Spleen (tissue), 11 donors: ENCODE results near the gene WDFY2. TPM values are rescaled to one million over a fixed set of nuclear protein-coding genes. Genes with fewer than 3 reads are reported as not detected.

ENCODE experiments used
- DNase-seq: peaks from one replicate; pipeline ENCODE4 v3.0.0-alpha.2; 2020
- H3K27ac ChIP-seq, 8 donors: fragments of 200-600 bp; sonication (generic) in 7 of 8; 1 replicate in 4 of 8; 2 replicates in 4 of 8; pipeline versions ENCODE4 v1.5.0 to v1.8.0; 2016 to 2021; ENCODE audit warnings: inconsistent platforms in 4 of 8, mild to moderate bottlenecking in 4 of 8, moderate library complexity in 1 of 8
- H3K27me3 ChIP-seq, 7 donors: fragments of 200-600 bp; sonication (generic) in 6 of 7; replicated peaks in 1 of 7; 1 replicate in 4 of 7; 2 replicates in 3 of 7; pipeline versions ENCODE4 v1.5.0 to v1.8.0; 2016 to 2021; ENCODE audit warnings: inconsistent platforms in 3 of 7, mild to moderate bottlenecking in 1 of 7
- H3K36me3 ChIP-seq, 6 donors: fragments of 200-600 bp; sonication (generic) in 5 of 6; 1 replicate in 4 of 6; 2 replicates in 2 of 6; pipeline versions ENCODE4 v1.5.0 to v1.8.0; 2016 to 2021; ENCODE audit warnings: inconsistent platforms in 2 of 6
- H3K4me1 ChIP-seq, 6 donors: fragments of 200-600 bp; sonication (generic) in 5 of 6; 1 replicate in 3 of 6; 2 replicates in 3 of 6; pipeline versions ENCODE4 v1.5.0 to v1.8.0; 2016 to 2021; ENCODE audit warnings: inconsistent platforms in 3 of 6
- H3K4me3 ChIP-seq, 8 donors: fragments of 200-600 bp; sonication (generic) in 7 of 8; 1 replicate in 4 of 8; 2 replicates in 4 of 8; pipeline versions ENCODE4 v1.5.0 to v1.8.0; 2016 to 2021; ENCODE audit warnings: inconsistent platforms in 4 of 8, mild to moderate bottlenecking in 4 of 8, moderate library complexity in 2 of 8
- H3K9me3 ChIP-seq, 8 donors: fragments of 200-600 bp; sonication (generic) in 7 of 8; 1 replicate in 4 of 8; 2 replicates in 4 of 8; pipeline versions ENCODE4 v1.5.0 to v1.8.0; 2016 to 2021; ENCODE audit warnings: inconsistent platforms in 4 of 8
- CTCF ChIP-seq, 11 experiments: fragments of 200-600 bp in 7 of 11; fragments of 450-650 bp in 4 of 11; sonication (generic) in 4 of 11; IDR thresholded peaks in 8 of 11; conservative IDR thresholded peaks in 3 of 11; 1 replicate in 7 of 11; 2 replicates in 4 of 11; pipeline versions ENCODE4 v1.4.0 to v1.8.0; 2016 to 2021; ENCODE audit warnings: antibody characterized with exemption in 11 of 11, inconsistent platforms in 4 of 11, mild to moderate bottlenecking in 1 of 11
- POLR2A ChIP-seq, 3 donors: fragments of 450-650 bp; IDR thresholded peaks; one replicate each; pipeline ENCODE4 v1.5.1; 2017; ENCODE audit warnings: antibody characterized with exemption in 3 of 3, mild to moderate bottlenecking in 1 of 3
- POLR2AphosphoS5 ChIP-seq, 3 donors: sonication (generic); formaldehyde crosslinking; IDR thresholded peaks; one replicate each; pipeline ENCODE4 v1.5.1; 2017; ENCODE audit warnings: antibody characterized with exemption in 3 of 3
- WGBS, 5 donors: extraction: QIAGEN DNeasy Blood & Tissue Kit in 3 of 5; methylation state at CpG; one replicate each; pipeline versions ENCODE4 v1.1.5 to v1.1.7; 2013 to 2018; 5-methylcytosine and 5-hydroxymethylcytosine counted together
- intact Hi-C: fragments of 100-400 bp; cut with DNase I; formaldehyde crosslinking; loops from one replicate; pipeline ENCODE4 v1.15.0; 2023; ENCODE audit warnings: low total_unique reads
- polyA plus RNA-seq, 3 donors: library from polyadenylated mRNA; stranded (reverse); fragments of 200-250 nt; gene quantifications; one replicate each; pipeline ENCODE4 v1.2.1, GENCODE V29; 2013
- total RNA-seq, 7 donors: library from RNA; depleted of rRNA in 3 of 7; stranded (reverse); fragments of >200 nt in 3 of 7; fragmentation: NEBNext Ultra II Directional in 4 of 7; extraction: Animal tissue kit (Norgen Biotek cat#: 25700) in 4 of 7; gene quantifications; one replicate each; pipeline versions ENCODE4 v1.1.0 to v1.2.1, GENCODE V29; 2016 to 2021
- donor health status: healthy with polysubstance abuse.
- donor health status: DM: no; HTN: no; CAD: no; lungs with moderate emphysema.
- donor health status: DM: no; HTN: no; CAD: no.
- donor health status: Bipolar disorder and iron deficiency.
- donor health status: healthy.
- donor health status: DM: no; HTN: no; CAD: no.
- donor health status: DM: yes; HTN: yes; CAD: no.

WDFY2 gene
- total and polyA plus RNA-seq, 10 donors = 3.0 to 32.2 (median 24.9) TPM

GRCh38 chr13:51715613-51716012 is 131.4 kb downstream of the WDFY2 start:
- H3K9me3 ChIP-seq = no peaks in the 10 kb centered on the region
- no peak overlapping the region for H3K4me3 ChIP-seq
- intact Hi-C loops = no loop called here
- TF ChIP-seq POLR2A (IDR thresholded peaks at IDR 0.05) = no peak
- TF ChIP-seq POLR2AphosphoS5 (IDR thresholded peaks at IDR 0.05) = no peak
- TF ChIP-seq CTCF (IDR thresholded peaks at IDR 0.05 in 8 of 11, conservative IDR thresholded peaks at IDR 0.05 in 3 of 11) = no peak
- 91 to 98% (median 96%) methylated on average over 3 of the region's 3 CpGs for WGBS, 5 donors
- peaks cover 0 to 8% (median 0%) of the 10 kb centered on the region in 6 donors for H3K4me1 ChIP-seq
- H3K27me3 ChIP-seq = no peaks in the 10 kb centered on the region
- H3K36me3 ChIP-seq = peaks cover 0 to 17% (median 0%) of the 10 kb centered on the region in 6 donors
- no peak overlapping the region for H3K27ac ChIP-seq
- no peak for DNase-seq

GRCh38 chr13:51717786-51718398 is 133.6 kb downstream of the WDFY2 start:
- DNase-seq = no peak
- Histone ChIP-seq H3K4me1 (peaks cover 0 to 11% (median 0%) of the 10 kb centered on the region in 6 donors), H3K27me3 (no peaks in the 10 kb centered on the region), H3K27ac (no peak overlapping the region), H3K4me3 (no peak overlapping the region), H3K36me3 (peaks cover 0 to 29% (median 0%) of the 10 kb centered on the region in 6 donors), H3K9me3 (no peaks in the 10 kb centered on the region)
- intact Hi-C loops = no loop called here
- WGBS, 5 donors = 90 to 100% (median 93%) methylated on average over 1 of the region's 1 CpG
- TF ChIP-seq POLR2AphosphoS5 (IDR thresholded peaks at IDR 0.05) (no peak), CTCF (IDR thresholded peaks at IDR 0.05 in 8 of 11, conservative IDR thresholded peaks at IDR 0.05 in 3 of 11) (no peak), POLR2A (IDR thresholded peaks at IDR 0.05) (no peak)

GRCh38 chr13:51719394-51719793 is 135.1 kb downstream of the WDFY2 start:
- Histone ChIP-seq H3K27ac (no peak overlapping the region), H3K27me3 (no peaks in the 10 kb centered on the region), H3K4me1 (peaks cover 0 to 8% (median 0%) of the 10 kb centered on the region in 6 donors), H3K9me3 (no peaks in the 10 kb centered on the region), H3K36me3 (peaks cover 0 to 29% (median 0%) of the 10 kb centered on the region in 6 donors), H3K4me3 (no peak overlapping the region)
- DNase-seq = no peak
- TF ChIP-seq POLR2A (IDR thresholded peaks at IDR 0.05) (no peak), POLR2AphosphoS5 (IDR thresholded peaks at IDR 0.05) (no peak), CTCF (IDR thresholded peaks at IDR 0.05 in 8 of 11, conservative IDR thresholded peaks at IDR 0.05 in 3 of 11) (no peak)
- intact Hi-C loops = no loop called here
- 85 to 100% (median 97%) methylated on average over 1 of the region's 1 CpG for WGBS, 5 donors

GRCh38 chr13:51721496-51721895 is 137.2 kb downstream of the WDFY2 start:
- no peak for TF ChIP-seq POLR2AphosphoS5 (IDR thresholded peaks at IDR 0.05)
- no peak for TF ChIP-seq CTCF (IDR thresholded peaks at IDR 0.05 in 8 of 11, conservative IDR thresholded peaks at IDR 0.05 in 3 of 11)
- TF ChIP-seq POLR2A (IDR thresholded peaks at IDR 0.05) = no peak
- Histone ChIP-seq H3K9me3 (no peaks in the 10 kb centered on the region), H3K4me3 (no peak overlapping the region), H3K27ac (peak overlapping the region in 2 of 8 donors; percentile 28 to 31), H3K4me1 (peaks cover 0 to 3% (median 0%) of the 10 kb centered on the region in 6 donors), H3K36me3 (peaks cover 0 to 41% (median 2%) of the 10 kb centered on the region in 6 donors), H3K27me3 (no peaks in the 10 kb centered on the region)
- DNase-seq = no peak
- WGBS, 5 donors = 69 to 75% (median 72%) methylated on average over 3 of the region's 3 CpGs
- intact Hi-C loops = loop anchor here (10.0 kb wide), 1 partner anchor 57 kb away; no protein-coding TSS in a partner anchor
